Measurements from ENCODE around the gene DAZAP1. TPM values are rescaled to one million over a fixed set of nuclear protein-coding genes. Genes with fewer than 3 reads are reported as not detected.

DAZAP1 gene
- total and polyA plus RNA-seq, 5 experiments from 2014 or later: 5.9 to 166 (median 8.5) TPM

DNA sequence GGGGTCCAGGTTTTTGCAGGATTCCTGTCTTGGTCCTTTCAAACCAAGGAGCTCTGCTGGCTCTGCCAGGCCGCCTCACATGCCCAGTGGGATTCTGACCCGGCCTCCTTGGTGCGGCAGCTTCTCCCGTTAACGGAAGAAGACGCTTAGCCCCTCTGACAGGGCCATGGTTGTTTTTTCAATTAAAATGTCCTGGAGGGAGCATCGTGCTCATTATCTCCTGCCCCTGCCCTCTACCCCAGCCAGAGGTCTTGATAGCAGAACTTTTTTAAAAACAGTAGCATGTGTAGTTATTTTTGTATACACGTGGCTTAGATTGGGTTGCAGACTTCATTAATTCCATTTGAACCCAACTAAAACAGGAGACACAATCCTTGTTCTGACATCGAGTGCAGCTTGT is 19.4 kb downstream of the DAZAP1 start:
- Mint-ChIP-seq H3K27ac (no peak overlapping the region), H3K4me1 (peaks cover 0 to 1% (median 0%) of the 10 kb centered on the region in 4 donors), H3K9me3 (no peaks in the 10 kb centered on the region), H3K27me3 (no peaks in the 10 kb centered on the region), H3K4me3 (no peak overlapping the region), H3K36me3 (peaks cover 0 to 71% (median 6%) of the 10 kb centered on the region in 3 donors)
- DNase-seq (no peak), ATAC-seq (no peak)
- POLR2A ChIA-PET: interaction anchor here (1.3 kb wide), 1 partner anchor 9 kb away, joined by 3 read pairs; no protein-coding TSS in a partner anchor

DNA sequence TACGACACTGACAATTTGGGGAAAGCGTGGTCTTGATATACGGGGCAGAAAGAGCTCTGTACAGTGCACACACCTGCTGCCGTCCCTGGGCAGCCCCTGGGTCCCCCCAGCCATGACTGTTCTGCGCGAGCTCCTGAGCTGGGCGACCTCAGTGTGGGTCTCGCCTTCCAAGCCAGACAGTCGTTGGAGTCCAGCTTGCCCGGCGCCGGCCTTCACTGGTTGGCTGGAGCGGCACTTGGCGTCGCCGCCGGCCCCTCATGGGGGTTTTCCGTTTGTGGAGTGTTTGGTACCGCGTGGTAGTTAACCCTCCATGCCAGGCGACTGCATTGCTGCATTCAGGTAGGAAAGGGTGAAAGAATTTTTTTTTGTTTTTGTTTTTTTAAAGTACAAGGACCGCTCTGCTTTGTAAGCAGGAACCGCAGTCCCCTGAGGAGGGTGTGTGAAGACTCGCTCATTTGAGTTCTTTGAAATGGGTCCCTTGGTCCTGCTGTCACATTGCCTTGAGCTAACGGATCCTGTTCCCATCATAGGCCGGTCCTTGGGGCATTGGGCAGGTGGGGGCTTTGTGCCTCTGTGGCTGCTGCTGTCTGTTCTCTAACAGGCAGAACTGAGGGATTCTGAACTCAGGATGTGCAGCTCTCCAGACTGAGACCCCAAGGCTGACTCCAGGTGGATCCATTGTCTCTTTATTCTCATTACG is 20.0 kb downstream of the DAZAP1 start:
- no peak for DNase-seq
- Mint-ChIP-seq H3K4me3 (no peak overlapping the region), H3K4me1 (peaks cover 0 to 2% (median 0%) of the 10 kb centered on the region in 4 donors), H3K36me3 (peaks cover 0 to 69% (median 5%) of the 10 kb centered on the region in 3 donors), H3K9me3 (no peaks in the 10 kb centered on the region), H3K27me3 (no peaks in the 10 kb centered on the region), H3K27ac (no peak overlapping the region)
- ATAC-seq: no peak
- POLR2A ChIA-PET: interaction anchor here (1.0 to 1.3 kb wide), 2 partner anchors 9 to 10 kb away, joined by 3 to 5 read pairs; no protein-coding TSS in a partner anchor

DNA sequence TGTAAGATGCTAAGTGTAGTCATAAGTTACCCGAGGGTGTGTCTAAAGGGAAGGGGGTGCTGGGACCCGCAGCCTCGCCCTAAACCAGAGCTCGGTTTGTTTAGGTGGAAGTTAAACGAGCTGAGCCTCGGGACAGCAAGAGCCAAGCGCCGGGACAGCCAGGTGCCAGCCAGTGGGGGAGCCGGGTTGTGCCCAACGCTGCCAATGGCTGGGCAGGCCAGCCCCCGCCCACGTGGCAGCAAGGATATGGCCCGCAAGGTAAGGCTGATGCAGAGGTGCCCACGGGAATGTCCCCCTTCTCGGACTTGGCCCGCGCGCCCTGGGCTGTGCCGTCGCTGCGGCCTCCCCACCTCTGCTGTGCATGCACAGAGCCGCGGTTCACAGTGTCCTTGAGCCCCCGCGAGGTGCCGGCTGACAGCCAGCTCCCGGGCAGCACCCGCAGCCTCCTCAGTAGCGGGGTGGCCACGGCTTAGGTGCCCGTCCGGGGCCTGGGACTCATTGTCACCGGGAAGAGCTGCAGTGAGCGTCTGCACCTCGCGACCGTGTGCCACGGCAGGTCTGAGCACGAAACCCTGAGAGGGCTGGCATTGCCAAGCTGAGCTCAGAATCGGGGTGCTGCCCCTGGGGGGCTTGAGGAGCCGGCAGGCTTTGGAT is 21.5 kb downstream of the DAZAP1 start:
- Mint-ChIP-seq H3K4me3 (no peak overlapping the region), H3K4me1 (peaks cover 0 to 2% (median 0%) of the 10 kb centered on the region in 4 donors), H3K27me3 (no peaks in the 10 kb centered on the region), H3K9me3 (no peaks in the 10 kb centered on the region), H3K36me3 (peaks cover 0 to 57% (median 4%) of the 10 kb centered on the region in 3 donors), H3K27ac (no peak overlapping the region)
- no peak for ATAC-seq
- DNase-seq: no peak
- POLR2A ChIA-PET: interaction anchor here (0.7 to 1.1 kb wide), 2 partner anchors 13 to 16 kb away, joined by 3 read pairs; no protein-coding TSS in a partner anchor

DNA sequence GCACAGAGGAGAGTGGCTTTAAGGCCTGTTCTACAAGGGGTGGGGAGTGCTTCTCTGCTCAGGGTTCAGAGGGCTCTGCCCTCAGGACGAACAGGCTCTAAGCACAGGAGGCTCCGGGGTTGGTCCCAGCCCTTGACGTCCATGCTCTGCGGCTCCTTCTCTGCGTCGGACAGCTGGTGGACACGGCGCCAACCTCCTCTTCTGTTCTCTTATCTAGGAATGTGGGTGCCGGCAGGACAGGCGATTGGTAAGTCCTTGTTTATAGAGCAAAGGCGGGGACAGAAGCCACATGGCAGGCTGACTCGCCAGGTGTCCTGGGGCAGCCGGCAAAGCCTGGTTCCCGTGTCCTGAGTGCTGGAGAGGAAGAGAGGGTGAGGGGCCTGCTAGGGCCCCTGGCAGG is 22.4 kb downstream of the DAZAP1 start:
- no peak for DNase-seq
- Mint-ChIP-seq H3K4me1 (peaks cover 0 to 2% (median 0%) of the 10 kb centered on the region in 4 donors), H3K9me3 (no peaks in the 10 kb centered on the region), H3K27me3 (no peaks in the 10 kb centered on the region), H3K36me3 (peaks cover 0 to 51% (median 4%) of the 10 kb centered on the region in 3 donors), H3K4me3 (no peak overlapping the region), H3K27ac (peak overlapping the region in 1 of 10 donors; percentile 54)
- POLR2A ChIA-PET: interaction anchor here (1.1 kb wide), 1 partner anchor 12 kb away, joined by 3 read pairs; no protein-coding TSS in a partner anchor
- ATAC-seq: no peak

DNA sequence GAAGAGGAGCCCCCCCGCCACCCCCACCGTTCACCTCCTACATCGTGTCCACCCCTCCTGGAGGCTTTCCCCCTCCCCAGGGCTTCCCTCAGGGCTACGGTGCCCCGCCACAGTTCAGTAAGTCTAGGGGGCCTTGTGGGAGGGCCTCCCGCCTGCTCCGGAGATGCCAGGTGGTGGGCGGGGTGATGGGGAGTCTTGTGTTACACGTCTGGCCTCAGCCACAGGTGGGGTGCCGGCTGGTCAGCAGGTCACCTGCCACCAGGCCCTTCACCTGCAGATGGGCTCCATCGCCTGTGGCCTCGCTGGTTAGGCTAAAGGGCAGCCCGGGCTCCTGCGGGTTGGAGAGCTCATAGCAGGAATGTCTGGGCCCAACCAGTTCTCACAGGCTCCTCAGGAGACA is 22.9 kb downstream of the DAZAP1 start:
- POLR2A ChIA-PET: no interaction called here

DNA sequence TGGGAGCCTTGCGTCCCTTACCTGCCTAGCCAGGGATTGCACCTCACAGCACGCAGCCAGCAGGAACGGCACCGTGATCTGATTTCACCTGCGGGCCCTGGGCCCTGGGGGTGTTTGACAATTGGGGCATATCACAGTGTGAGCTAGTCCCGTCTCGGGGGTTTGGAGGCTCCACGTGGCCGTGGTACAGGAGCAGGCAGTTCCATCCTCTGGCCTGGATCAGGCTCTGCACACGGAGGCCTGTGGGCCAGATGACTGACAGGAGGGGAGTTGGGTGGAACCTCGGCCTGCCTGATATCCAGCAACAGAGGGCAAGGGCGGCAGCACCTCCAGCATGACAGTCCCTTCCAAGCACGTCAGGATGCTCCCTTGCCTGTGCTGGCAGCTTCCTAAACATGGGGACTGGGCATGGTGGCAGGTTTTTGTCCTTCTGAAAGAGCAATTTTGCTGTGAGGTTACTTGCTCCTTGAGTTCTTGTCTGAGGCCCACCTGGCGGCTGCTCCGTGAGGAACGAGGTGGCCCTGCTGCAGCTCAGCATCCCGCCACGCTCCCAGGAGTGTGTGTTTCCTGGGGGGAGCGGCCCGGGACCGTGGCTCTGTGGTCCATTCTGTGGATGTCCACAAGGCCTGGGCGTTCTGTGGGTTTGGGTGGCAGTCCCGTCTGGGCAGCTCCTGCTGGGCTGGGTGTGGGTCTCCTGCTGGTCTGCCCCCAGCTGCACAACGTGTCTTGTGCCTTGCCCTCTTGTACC is 24.5 kb downstream of the DAZAP1 start:
- Mint-ChIP-seq H3K36me3 (peaks cover 0 to 39% (median 0%) of the 10 kb centered on the region in 3 donors), H3K4me3 (no peak overlapping the region), H3K9me3 (no peaks in the 10 kb centered on the region), H3K27ac (no peak overlapping the region), H3K27me3 (no peaks in the 10 kb centered on the region), H3K4me1 (peaks cover 0 to 2% (median 0%) of the 10 kb centered on the region in 4 donors)
- POLR2A ChIA-PET: interaction anchor here (0.5 to 1.2 kb wide), 3 partner anchors 22 to 461 kb away, joined by 3 to 4 read pairs (median 4); no protein-coding TSS in a partner anchor
- ATAC-seq (no peak), DNase-seq (no peak)

More for the DNA sequence above, 22.9 kb downstream of the DAZAP1 start:
- peaks cover 0 to 2% (median 0%) of the 10 kb centered on the region in 4 donors for H3K4me1 Mint-ChIP-seq
- no peak for ATAC-seq
- H3K4me3 Mint-ChIP-seq: no peak overlapping the region
- H3K9me3 Mint-ChIP-seq: no peaks in the 10 kb centered on the region
- H3K27ac Mint-ChIP-seq: no peak overlapping the region
- H3K27me3 Mint-ChIP-seq: no peaks in the 10 kb centered on the region
- DNase-seq: no peak
- peaks cover 0 to 47% (median 0%) of the 10 kb centered on the region in 3 donors for H3K36me3 Mint-ChIP-seq

DNA sequence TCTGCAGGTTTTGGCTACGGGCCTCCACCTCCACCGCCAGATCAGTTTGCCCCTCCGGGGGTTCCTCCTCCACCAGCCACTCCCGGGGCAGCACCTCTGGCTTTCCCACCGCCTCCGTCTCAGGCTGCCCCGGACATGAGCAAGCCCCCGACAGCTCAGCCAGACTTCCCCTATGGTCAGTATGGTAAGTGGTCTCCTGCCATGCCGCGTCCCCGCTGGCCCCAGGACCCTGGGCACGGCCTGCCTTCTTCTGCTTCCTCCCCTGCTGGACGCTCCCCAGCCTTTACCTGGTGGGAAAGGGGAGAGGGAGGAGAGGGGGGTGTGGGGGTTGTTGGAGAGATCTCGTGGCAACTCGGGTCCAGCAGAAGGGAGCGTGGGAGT is 25.1 kb downstream of the DAZAP1 start:
- Mint-ChIP-seq H3K27me3 (no peaks in the 10 kb centered on the region), H3K9me3 (no peaks in the 10 kb centered on the region), H3K27ac (no peak overlapping the region), H3K4me1 (peaks cover 0 to 2% (median under 1%) of the 10 kb centered on the region in 4 donors), H3K4me3 (peak overlapping the region in 1 of 10 donors; percentile 15), H3K36me3 (peaks cover 0 to 39% (median 0%) of the 10 kb centered on the region in 3 donors)
- no peak for ATAC-seq
- POLR2A ChIA-PET: interaction anchor here (0.5 to 1.2 kb wide), 4 partner anchors 20 to 460 kb away, joined by 3 to 4 read pairs (median 4); no protein-coding TSS in a partner anchor
- no peak for DNase-seq

DNA sequence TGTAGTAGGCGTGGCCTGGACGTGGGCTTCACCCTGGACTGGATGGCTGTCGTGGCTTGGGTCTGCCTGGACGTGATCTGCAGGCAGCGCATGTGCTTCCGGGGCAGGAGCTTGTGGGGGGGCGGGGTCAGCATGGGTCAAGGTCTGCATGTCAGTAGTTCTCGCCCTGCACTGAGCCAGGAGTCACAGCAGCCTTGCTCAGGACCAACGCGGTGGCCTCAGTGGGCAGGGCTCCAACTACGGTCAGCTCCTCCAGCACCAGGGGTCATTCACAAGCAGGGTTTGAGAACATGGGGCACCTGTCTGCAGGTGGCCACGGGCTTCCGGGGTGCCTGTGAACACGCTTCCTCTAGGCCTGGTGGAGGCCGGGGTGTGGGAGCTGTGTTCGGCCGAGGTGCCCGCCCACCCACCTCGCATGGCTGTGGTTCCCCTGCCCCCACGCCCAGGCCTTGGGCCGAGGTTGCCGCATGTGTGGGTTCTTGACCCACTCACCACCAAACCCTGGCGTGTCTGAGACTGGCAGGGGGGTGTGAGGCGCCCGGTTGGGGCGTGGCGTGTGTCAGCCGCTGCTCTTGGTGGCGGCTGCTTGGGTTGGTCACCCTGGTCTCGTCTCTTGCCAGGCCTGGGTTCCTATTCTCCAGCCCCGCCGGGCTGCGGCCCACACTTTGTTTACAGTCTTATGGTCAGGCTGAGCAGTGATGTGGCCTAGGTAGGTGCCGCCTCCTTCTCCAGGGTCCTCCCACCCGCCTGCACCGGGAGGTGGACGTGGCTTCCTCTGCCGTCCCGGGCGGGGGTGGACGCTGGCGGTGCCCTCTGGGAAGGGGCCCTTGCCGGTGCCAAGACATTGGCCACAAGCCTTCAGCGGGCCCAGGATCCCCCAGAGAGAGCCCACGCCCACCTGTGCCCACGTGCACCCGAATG is 26.0 kb downstream of the DAZAP1 start:
- H3K36me3 Mint-ChIP-seq: peaks cover 0 to 36% (median 0%) of the 10 kb centered on the region in 3 donors
- DNase-seq: no peak
- no peak for ATAC-seq
- peaks cover 0 to 2% (median 0%) of the 10 kb centered on the region in 5 donors for H3K27me3 Mint-ChIP-seq
- POLR2A ChIA-PET: interaction anchor here (0.9 to 1.2 kb wide), 2 partner anchors 21 to 25 kb away, joined by 3 read pairs; no protein-coding TSS in a partner anchor
- H3K4me3 Mint-ChIP-seq: no peak overlapping the region
- H3K4me1 Mint-ChIP-seq: peaks cover 5 to 9% (median 8%) of the 10 kb centered on the region in 4 donors
- no peak overlapping the region for H3K27ac Mint-ChIP-seq
- no peaks in the 10 kb centered on the region for H3K9me3 Mint-ChIP-seq

DNA sequence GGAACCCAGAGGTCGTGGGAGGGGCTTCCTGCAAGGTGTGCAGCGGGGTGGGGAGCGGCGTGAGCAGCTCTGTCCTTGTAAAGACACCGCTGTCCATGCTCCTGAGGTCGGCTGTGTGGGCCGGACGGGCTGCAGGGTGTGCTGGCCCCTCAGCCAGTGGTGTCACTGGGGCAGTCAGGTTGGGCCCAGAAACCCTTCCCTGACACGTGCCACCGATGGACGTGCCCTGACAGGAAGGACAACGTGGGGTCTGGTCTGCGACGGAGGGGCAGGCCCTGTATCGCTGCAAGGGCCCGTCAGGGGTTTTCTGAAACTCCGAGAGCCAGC is 26.6 kb downstream of the DAZAP1 start:
- Mint-ChIP-seq H3K36me3 (peaks cover 0 to 39% (median 0%) of the 10 kb centered on the region in 3 donors), H3K27me3 (peaks cover 0 to 2% (median 0%) of the 10 kb centered on the region in 5 donors), H3K9me3 (no peaks in the 10 kb centered on the region), H3K4me1 (peaks cover 6 to 10% (median 8%) of the 10 kb centered on the region in 4 donors), H3K4me3 (no peak overlapping the region), H3K27ac (no peak overlapping the region)
- no peak for ATAC-seq
- POLR2A ChIA-PET: interaction anchor here (0.6 kb wide), 1 partner anchor 9 kb away, joined by 3 read pairs; no protein-coding TSS in a partner anchor
- no peak for DNase-seq

DNA sequence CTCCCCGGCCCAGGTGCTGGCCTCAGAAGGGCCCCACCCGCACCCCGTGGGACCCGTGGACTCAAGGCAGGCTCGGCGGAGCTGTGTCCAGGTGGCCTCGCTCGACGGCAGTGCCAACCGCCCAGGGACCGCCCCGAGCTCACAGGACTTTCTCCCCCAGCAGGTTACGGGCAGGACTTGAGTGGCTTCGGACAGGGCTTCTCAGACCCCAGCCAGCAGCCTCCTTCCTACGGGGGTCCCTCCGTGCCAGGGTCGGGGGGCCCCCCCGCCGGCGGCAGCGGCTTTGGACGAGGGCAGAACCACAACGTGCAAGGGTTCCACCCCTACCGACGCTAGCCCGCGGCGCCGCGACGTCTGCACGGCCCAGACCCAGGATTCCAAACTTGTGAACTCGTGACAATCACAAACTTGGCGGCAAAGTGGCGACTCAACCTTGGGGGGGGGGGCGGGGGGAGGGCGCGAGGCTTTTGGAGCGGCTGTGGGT is 27.2 kb downstream of the DAZAP1 start:
- peaks cover 6 to 16% (median 11%) of the 10 kb centered on the region in 4 donors for H3K4me1 Mint-ChIP-seq
- ATAC-seq (no peak), DNase-seq (no peak)
- H3K27ac Mint-ChIP-seq: no peak overlapping the region
- peaks cover 0 to 2% (median 0%) of the 10 kb centered on the region in 5 donors for H3K27me3 Mint-ChIP-seq
- peak overlapping the region in 1 of 10 donors; percentile 29 for H3K4me3 Mint-ChIP-seq
- peaks cover 0 to 45% (median 3%) of the 10 kb centered on the region in 3 donors for H3K36me3 Mint-ChIP-seq
- H3K9me3 Mint-ChIP-seq: no peaks in the 10 kb centered on the region
- POLR2A ChIA-PET: interaction anchor here (0.6 to 1.1 kb wide), 2 partner anchors 9 to 11 kb away, joined by 3 read pairs; no protein-coding TSS in a partner anchor

DNA sequence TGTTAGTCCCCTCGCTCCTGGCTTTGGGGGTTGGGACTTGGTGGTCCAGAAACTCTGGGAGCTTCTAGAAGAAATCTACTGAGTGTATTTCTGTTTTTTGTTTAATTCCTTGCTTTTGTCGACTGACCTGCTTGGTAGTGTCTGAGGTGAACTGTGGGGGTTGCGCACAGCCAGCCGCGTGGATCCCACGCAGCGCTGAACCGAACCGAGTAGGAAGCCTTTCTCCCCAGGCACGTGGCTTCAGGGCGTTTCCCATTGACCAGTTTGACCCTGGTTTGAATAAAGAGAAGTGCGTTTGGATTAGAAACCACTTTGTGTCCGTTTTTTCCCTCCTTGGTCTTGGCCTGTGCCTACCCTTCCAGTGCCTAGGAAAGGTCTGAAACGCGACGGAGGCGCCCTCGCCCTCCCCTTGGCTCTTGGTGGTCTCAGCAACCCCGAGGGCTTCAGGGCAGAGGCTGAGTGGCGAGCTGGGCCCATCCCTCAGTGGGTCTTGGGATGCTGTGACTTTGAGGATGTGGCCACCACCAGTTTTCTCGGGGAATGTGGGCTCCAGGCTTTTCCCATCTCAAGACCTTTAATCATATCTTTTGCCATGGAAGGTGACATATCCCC is 28.1 kb downstream of the DAZAP1 start:
- Mint-ChIP-seq H3K27ac (peak overlapping the region in 1 of 10 donors; percentile 40), H3K9me3 (no peaks in the 10 kb centered on the region), H3K27me3 (peaks cover 0 to 2% (median 0%) of the 10 kb centered on the region in 5 donors), H3K36me3 (peaks cover 0 to 47% (median 5%) of the 10 kb centered on the region in 3 donors), H3K4me1 (peaks cover 6 to 25% (median 16%) of the 10 kb centered on the region in 4 donors), H3K4me3 (no peak overlapping the region)
- POLR2A ChIA-PET: interaction anchor here (1.1 to 2.6 kb wide), 2 partner anchors 10 to 36 kb away, joined by 3 to 14 read pairs; no protein-coding TSS in a partner anchor
- ATAC-seq: no peak
- no peak for DNase-seq
